HG03108 (cell line): ENCODE results near the gene TULP3.
A peak's percentile ranks its signal among the peaks of the same experiment; 100 is the strongest.
"Not testable (repeated sequence)": the region's sequence is repeated elsewhere in the genome, so short reads cannot be mapped to it uniquely, and the experiment has no call there.

Experiments
- ATAC-seq: cut with Tn5 transposase; IDR thresholded peaks from one replicate; pipeline ENCODE4 v1.9.1; 2021; ENCODE audit warnings: moderate library complexity; ENCODE audit not compliant: unreplicated experiment

TULP3 gene, protein sequence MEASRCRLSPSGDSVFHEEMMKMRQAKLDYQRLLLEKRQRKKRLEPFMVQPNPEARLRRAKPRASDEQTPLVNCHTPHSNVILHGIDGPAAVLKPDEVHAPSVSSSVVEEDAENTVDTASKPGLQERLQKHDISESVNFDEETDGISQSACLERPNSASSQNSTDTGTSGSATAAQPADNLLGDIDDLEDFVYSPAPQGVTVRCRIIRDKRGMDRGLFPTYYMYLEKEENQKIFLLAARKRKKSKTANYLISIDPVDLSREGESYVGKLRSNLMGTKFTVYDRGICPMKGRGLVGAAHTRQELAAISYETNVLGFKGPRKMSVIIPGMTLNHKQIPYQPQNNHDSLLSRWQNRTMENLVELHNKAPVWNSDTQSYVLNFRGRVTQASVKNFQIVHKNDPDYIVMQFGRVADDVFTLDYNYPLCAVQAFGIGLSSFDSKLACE

DNA sequence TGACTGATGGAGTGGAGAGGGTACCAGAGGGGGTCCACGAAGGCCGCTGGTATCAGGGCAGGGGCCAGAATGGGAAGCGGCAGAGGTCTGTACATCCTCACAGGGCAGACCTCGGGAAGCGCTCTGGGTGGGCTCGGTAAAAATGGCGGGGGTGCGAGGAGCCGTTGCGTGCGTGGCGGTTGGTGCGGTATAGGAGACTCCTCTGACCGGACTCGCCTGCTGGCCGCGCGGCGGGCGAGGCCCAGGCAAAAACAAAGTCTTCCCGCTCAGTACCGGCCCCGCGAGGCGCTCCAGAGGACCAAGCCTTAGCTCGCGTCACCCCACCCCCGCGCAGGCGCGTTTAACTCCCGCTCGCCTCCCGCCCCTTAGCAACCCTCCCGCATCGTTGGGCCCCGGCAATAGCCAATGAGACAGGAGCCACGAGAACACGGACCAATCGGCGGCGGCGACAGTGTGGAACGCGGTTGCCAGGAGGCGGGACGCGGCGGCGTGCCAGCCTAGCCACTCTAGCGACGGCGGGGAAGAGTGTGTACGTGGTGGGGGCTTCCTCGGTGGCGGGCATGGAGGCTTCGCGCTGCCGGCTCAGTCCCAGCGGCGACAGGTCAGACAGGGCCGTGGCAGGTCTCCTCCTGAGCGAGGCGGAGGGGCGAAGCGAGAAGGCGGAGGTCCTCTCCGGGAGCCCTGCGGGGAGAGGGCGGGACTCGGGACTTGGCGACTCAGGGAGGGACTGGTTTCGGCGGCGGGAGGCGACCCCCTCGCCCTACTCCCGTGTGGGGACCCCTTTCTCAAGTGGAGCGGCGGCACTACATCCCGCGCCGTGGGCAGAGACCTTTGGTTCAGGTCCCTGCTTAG lies at the start of gene TULP3:
Gene TULP3 (plus strand): TSS at position 504 of the 852 bp plus-strand sequence. CDS start 57 bp downstream, at position 561.
- peak; percentile 97 for ATAC-seq

DNA sequence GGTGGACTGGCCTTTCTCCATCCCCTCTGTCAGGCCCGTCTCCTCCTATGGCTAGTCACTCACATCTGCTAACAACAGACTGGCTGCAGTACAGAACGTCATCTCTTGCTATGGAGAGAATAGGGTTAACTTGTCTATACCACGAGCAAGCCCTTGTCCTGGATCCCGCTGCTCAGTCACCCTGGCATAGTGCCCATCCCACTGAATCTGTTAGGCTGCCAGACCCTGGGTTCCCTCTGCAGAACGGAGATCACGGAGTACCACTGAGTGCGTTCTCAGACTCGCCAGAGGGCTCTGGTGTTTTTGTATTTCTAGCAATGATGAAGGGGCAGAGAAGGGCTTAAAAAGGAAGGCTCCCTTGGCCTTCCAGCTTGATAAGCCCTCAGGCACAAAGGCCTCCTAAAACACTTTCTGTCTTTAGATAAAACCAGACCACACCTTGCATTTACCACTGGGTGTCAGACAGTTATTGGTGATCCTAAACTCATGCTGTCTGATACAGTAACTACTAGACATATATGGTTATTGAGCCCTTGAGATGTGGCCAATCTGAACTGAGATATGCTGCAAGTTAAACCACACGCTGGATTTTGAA lies 49.5 kb upstream of the TULP3 start:
- no peak for ATAC-seq

DNA sequence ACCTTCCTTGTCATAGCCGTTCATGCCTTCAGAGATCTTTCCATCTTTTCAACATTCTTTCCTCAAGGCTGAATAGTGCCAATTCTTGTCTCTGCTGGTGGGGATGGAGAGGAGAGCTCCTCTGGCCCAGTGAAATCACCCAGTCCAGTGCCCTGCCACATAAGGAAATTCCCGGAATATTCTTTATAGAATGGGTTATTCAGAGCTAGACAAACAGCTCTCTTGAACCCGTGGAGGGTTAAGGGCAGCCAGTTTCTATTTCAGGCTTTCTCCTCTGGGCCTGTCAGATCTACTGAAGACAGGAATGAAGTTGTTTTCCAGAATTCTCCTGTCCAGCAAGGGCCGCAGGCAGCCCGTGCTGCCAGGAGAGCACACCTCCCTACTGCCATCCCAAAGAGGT lies 47.7 kb upstream of the TULP3 start:
- ATAC-seq, result no peak

DNA sequence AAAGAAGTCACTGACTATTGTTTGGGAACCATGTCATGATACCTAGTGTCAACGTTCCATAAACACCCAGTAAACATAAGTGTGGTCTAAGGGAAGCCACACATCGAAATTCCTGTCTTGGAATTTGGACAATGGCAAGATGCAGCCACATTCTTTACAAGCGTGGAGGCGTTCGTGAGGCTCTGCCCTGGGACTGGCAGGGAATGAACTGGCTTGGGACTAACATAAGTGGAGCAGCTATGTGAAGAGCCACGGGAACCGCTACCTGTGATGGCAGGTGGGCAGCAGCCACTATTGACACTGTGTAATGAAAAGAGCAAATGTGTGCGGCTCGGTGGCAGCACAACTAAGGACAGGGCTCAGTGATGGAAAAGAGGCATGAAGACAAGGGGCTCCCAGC lies 45.9 kb upstream of the TULP3 start:
- no peak for ATAC-seq

DNA sequence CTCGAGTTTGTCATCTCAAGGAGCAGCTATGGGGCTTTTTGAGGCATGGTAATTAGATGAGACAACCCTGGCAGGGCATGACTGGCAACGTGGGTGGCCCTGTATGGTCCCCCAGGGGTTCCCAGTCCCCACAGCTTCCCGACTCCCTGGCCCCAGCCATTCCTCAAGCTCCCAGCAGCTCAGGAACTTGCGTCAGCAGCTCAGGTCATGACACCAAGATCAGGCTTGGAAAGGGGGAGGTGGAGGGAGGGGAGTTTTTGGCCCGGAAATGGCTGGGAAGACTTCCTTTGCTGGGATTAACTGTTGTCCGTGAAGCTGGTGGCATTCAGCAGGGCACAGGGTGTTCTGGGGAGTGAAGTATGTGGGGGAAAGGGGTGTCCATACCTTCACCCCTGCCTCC lies 45.4 kb upstream of the TULP3 start:
- no peak for ATAC-seq

DNA sequence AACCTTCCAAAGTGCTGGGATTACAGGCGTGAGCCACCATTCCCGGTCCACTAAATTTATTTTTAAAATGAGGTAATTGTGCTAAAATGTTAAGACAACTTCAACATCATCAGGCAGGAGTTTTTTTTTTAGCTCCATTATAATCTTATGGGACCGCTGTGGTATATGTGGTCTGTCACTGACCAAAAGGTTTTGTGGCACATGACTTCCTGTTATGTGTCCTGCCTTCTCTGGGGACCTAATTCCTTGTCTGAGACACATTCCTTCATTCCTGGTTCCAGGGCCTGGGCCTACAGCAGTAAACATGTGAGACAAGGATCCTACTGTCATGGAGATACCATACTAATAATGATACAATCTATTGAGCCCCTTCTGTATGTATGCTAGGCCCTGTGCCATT lies 38.8 kb upstream of the TULP3 start:
- ATAC-seq, result no peak

DNA sequence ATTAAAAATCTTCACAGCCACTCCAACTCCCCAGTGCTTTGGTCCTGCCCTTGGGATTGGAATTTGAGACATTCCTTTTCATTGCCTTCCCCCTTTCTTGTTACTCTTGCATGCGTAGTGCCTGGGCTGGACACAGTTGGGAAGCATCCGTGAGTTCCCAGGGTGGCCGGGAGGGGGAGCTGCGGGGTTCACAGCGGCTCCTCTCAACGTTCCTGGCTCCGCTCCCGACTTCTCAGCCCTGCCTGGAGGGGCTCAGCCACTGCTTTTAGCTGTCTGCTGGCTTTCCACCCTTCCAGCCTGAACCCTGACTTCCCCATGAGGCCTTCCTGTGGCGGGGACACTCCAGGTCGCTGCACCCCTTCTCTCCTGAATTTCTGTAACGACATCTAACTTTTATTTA lies 37.1 kb upstream of the TULP3 start:
- ATAC-seq, result no peak

DNA sequence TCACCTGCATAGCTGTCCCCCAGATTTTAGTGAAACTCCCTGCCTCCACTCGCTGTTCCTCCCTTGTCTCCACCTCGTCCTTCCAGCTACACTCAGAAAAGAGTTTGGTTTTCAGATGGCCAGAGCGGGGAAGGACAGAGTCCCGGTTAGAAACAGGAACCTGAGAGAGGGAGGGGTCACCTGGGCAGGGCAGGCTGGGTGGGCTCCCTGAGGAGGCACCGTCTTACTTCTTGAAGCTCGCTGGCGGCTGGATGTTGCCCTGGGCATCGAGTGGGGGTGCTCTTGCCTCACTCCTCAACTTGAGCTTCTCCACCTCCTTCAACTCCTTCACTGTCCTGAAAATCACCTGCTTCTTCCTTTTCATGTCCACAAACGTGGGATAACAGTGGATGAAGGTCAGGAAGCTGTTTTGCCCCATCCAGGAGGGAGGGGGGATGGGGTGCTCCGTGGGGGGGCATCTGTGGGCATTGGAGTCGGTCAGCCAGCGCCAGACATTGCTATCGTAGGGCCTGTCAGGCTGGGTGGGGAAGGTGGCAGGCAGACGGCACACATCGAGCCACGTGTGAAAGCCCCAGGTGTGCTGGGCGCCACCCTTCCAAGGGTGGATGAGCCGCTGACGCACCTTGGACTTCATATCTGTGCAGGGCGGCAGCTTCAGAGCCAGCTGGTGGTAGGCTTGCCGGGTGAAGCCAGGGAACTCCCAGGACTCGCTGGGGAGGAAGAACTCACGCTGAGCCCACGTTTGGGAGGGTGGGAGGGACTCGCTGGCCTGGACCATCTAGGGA lies 35.8 kb upstream of the TULP3 start:
- no peak for ATAC-seq

DNA sequence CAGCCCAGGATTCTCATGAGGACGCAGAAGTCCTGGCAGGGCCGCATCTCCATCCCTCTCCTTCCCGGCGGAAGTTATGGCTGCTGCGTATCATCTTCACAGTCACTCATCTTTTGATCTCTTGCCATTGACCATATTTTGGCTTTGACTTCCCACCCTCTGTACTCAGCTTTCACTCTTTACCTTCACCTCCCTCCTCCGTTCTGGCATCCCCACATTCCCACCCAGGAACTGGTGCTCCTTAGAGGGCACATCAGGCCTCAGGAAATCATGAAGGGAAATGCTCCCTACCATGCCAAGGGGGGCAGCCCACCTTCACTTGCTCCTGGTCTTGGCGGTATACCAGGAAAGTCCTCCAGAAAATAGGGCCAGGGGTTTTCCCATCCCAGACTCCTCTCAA lies 35.1 kb upstream of the TULP3 start:
- ATAC-seq, result no peak

DNA sequence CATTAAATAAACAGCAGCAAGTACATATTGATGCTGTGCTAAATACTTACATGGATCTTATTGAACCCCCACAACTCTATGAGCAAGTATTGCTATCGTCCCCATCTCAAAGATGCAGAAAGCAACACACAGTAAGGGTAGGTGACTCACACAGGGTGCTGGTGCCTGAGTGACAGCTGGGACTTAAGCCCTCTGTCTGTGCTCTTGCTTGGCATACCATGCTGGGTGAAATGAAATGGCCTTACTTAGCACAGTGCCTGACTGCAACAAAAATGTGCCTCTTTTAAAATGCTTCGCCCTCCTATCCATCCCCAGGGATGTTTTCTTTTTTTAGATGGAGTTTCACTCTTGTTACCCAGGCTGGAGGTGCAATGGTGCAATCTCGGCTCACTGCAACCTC lies 34.6 kb upstream of the TULP3 start:
- no peak for ATAC-seq

DNA sequence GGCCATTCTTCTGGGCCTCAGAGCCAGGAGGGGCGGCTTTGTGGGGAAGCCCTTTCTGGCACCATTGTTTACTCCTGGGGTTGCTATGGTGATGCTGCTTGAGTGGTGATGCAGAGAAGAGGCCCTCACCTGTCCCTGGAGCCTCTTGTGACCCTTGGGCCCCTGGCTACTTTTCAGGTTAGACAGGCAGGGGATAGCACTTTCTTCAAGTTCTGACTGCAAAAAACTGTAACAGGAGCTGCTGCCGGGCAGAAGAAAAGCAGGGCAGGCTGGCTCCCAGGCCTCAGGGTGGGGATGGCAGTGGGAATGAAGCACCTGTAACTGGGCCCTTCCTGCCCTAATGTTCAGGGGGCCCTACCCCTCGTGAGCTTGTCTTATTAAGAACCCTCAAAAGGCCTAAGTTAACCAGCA lies 33.7 kb upstream of the TULP3 start, which contains the start of gene TEX52:
Gene TEX52 (minus strand): TSS at position 19 of the 411 bp plus-strand sequence. CDS start 13 bp downstream, at position 6.
- no peak for ATAC-seq

DNA sequence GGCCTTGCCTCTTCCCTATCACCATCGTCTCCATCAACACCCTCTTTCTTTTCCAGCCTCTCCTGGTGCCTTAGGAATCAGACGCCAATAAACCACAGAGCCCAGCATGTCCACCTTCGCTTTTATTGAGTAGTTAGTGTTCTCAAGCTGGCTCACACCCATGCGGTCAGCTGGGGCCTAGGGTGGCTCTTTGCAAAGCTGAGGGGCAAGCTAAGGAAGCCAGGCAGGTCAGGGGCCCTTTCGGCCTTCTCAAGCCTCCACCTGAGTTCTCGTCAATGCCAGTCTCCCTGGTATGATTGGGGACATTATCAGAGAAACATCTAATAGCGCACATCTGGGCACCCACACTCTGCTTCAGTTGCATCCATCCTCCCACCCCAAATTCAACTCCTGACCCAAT lies 33.1 kb upstream of the TULP3 start:
- no peak for ATAC-seq

DNA sequence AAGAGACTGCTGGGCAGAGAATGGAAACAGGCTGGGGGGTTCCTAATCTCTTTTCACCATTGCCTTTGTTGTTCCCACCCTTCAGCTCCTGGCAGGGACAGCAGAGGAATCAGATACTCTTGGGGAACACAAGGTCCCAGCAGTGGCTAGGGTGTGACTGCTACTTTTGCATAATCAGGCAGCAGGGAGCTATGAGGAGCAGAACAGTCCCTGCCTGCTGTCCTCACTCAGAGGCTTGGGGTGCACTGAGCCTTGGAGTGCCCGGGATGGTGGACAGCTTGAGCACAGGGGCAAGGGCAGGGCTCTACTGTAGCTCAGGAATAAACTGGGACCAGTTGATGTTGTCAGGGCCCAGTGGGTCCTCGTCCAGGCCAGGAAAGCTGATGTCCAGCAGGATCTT lies 32.4 kb upstream of the TULP3 start:
- ATAC-seq, result no peak

DNA sequence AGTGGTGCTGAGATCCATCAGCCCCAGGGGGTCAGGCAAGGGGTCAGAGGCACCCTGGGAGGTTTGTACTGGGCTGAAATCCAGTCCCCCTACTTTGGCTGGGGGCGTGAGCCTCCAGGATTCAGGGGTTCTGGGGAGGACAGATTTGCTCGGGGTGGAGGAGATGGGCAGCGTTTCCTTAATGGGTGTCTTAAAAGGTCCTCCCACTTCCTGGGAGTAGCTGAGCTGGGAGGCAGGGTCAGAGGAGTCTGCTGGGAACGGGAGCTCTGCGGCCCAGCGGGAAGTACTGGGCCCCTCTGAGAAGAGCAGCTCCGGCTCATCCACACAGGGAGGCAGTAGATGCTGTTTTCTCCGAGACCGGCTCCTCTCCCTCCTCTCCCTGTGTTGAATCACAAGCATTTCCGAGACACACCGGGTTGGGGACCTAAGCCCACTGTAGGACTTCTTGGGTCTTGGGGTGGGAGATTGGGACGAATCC lies 31.7 kb upstream of the TULP3 start:
- no peak for ATAC-seq

DNA sequence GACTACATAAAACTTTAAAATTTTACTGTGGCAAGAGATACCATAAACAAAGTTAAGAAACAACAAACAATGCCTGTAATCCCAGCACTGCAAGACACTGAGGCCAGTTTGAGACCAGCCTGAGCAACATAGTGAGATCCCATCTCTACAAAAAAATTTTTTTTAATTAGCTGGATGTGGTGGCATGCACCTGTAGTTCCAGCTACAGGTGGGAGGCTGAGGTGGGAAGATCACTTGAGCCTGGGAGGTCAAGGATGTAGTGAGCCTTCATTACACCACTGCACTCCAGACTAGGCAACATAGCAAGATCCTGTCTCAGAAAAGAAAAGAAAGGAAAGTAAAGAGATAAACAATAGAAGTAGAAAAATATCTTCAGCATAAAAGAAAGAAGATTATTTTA lies 30.5 kb upstream of the TULP3 start:
- no peak for ATAC-seq

DNA sequence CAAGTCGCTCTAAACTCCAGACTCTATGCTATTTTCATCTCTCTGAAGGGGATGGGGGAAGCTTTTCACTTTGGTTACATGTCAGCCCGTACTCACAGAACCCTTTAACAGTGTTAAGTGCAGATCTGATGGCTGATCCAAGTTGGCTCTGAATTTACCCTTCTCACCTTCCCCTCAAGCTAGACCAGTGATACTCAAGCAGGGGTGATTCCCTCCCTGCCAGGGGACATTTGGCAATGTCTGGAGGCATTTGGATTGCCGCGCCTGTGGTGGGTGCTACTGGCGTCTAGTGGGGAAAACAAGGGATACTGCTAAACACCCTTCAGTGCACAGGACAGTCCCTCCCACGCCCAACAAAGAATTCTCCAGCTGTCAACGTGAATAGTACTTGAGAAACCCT lies 27.8 kb upstream of the TULP3 start:
- no peak for ATAC-seq

DNA sequence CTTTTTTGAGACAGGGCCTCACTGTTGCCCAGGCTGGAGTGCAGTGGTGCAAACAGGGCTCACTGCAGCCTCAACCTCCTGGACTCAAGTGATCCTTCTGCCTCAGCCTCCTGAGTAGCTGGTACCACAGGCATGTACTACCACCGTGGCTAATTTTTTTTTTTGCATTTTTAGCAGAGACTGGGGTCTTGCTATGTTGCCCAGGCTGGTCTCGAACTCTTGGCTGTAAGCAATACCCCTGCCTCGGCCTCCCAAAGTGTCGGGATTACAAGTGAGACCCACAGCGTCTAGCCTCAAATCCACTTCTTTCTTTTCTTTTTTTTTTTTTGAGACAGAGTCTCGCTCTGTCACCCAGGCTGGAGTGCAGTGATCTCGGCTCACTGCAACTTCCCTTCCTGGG lies 27.3 kb upstream of the TULP3 start:
- not testable (repeated sequence) for ATAC-seq

DNA sequence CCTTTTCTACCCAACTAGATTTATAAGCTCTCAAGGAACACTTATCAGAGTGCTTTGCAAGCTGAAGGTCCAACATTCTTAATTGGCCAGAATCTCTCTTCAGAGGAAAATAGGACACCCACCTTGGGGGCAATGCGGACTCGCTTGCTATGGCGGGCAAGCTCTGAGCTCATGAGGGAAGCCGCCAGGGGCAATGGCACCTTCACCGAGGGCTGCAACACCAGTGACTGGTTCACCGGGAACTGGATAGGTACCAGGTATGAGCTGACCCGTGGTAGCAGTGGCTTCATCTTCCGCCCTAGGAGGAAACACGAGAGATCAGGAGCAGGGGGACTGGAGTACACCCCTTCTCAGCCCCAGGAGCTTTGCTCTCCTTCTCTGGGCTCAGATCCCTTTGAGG lies 26.5 kb upstream of the TULP3 start:
- no peak for ATAC-seq

DNA sequence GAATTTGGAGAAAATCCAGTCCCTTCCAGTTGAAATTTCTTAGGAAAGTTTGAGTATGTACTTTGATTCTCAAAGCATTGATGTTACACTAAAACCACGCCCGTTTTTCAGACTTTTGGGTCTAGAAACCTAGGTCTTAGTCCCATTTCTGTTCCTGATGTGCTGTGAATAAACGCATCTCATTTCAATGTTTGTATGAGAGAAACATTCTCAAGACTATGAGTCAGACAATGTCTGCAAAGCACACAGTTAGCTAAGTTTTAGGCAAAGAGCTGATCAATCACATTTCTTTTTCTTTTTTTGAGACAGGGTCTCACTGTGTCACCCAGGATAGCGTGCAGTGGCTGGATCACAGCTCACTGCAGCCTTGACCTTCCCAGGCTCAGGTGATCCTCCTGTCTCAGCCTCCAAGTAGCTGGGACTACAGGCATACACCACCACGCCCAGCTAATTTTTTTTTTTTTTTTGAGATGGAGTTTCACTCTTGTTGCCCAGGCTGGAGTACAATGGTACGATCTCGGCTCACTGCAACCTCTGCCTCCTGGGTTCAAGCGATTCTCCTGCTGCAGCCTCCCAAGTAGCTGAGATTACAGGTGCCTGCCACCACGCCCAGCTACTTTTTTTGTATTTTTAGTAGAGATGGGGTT lies 21.6 kb upstream of the TULP3 start:
- ATAC-seq, result not testable (repeated sequence)

DNA sequence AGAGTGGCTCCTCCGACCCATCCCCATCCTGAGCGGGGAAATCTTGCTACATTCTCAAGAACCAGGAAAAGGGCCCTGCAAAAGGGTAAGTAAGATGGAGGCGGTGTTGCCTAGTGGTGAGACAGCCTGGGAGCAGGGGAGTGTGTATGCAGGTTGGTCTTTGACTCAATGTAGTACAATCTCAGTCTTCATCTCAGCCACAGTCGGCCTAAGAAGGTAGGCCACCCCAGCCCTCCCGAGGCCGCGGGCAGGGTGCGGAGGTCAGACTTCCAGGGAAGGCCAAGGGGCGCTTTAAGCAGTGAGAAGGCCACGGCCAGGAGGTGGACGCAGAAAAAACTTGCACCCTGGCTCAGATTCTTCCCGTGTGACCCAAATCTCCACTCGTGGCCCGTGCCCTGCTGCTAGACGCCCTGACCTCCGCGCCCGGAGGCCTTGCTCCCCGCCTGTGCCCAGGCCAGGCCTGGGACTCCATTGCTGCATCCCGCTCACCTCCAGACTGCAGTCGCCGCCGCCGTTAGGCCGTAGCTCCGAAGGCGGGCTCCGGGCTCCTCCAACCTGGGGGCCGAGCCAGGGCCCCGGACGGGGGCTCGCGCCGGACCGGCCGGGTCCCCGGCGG lies 14.2 kb upstream of the TULP3 start:
- ATAC-seq, result peak; percentile 23
